BLaER1 treated with 17β-estradiol and CSF1 and Interleukin-3, amounts not matched to agents 10 nM and 100 nM (cell line): Measurements from ENCODE around the gene PRM3.

ENCODE experiments used
- H3K27ac ChIP-seq, 11 experiments: shearing (Covaris generic); formaldehyde crosslinking; 2 replicates each; pipeline ENCODE4 v1.8.1; 2022
- H3K27me3 ChIP-seq, 11 experiments: shearing (Covaris generic); formaldehyde crosslinking; 2 replicates each; pipeline ENCODE4 v1.8.1; 2022
- H3K36me3 ChIP-seq, 11 experiments: shearing (Covaris generic); formaldehyde crosslinking; 2 replicates each; pipeline ENCODE4 v1.8.1; 2022
- H3K4me1 ChIP-seq, 10 experiments: shearing (Covaris generic); formaldehyde crosslinking; 2 replicates each; pipeline ENCODE4 v1.8.1; 2022
- H3K4me2 ChIP-seq, 11 experiments: shearing (Covaris generic); formaldehyde crosslinking; 2 replicates each; pipeline ENCODE4 v1.8.1; 2022
- H3K4me3 ChIP-seq, 10 experiments: shearing (Covaris generic); formaldehyde crosslinking; 2 replicates each; pipeline ENCODE4 v1.8.1; 2022
- H3K9ac ChIP-seq, 11 experiments: shearing (Covaris generic); formaldehyde crosslinking; 2 replicates each; pipeline ENCODE4 v1.8.1; 2022
- H3K9me3 ChIP-seq, 11 experiments: shearing (Covaris generic); formaldehyde crosslinking; replicated peaks in 1 of 11; 2 replicates each; pipeline ENCODE4 v1.8.1; 2022
- H4K20me1 ChIP-seq, 11 experiments: shearing (Covaris generic); formaldehyde crosslinking; 2 replicates each; pipeline ENCODE4 v1.8.1; 2022
- Cebpa-rat ChIP-seq, 11 experiments: shearing (Covaris generic); IDR thresholded peaks; 2 replicates each; pipeline ENCODE4 v1.8.1; 2022

Gene PRM3

DNA sequence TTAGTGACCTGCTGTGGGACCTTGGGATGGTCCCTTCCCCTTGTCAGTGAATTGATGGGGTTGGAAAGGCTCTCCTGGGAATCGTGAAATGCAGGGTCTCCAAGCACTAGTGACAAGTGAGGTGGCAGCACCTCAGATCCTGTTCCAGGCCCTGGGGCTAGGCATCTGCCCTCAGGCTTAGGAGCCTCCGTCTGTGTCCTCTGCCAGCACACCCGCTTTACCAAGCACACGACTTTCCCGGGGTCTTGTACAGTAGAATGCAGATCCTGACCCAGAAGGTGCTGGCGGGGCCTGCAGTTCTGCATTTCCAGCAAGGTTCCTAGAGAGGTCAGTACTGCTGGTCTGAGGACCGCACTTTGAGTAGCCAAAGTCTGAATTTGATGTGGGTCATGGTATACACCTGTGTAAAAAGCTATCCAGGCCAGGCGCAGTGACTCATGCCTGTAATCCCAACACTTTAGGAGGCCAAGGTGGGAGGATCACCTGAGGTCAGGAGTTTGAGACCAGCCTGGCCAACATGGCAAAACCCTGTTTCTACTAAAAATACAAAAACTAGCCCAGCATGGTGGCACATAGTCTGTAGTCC, 41.0 kb upstream of the PRM3 start:
- Histone ChIP-seq H3K27ac (peak overlapping the region in 5 of 11 experiments; percentile 90 to 96 (median 92); a peak in 10 of 22 replicates), H3K4me1 (peaks cover 40 to 75% (median 72%) of the 10 kb centered on the region in 10 experiments), H3K4me2 (peak overlapping the region in 9 of 11 experiments; percentile 46 to 81 (median 73); a peak in 17 of 22 replicates), H3K9me3 (no peaks in the 10 kb centered on the region), H3K9ac (peak overlapping the region in 5 of 11 experiments; percentile 3 to 74 (median 13); a peak in 4 of 22 replicates), H3K27me3 (0 out of 22 replicates have a peak, but pooled peaks cover 0 to 12% (median 0%) of the 10 kb centered on the region in 11 experiments), H4K20me1 (no peaks in the 10 kb centered on the region), H3K36me3 (no peaks in the 10 kb centered on the region), H3K4me3 (no peak overlapping the region)
- no peak for TF ChIP-seq Cebpa-rat (IDR thresholded peaks at IDR 0.05)

DNA sequence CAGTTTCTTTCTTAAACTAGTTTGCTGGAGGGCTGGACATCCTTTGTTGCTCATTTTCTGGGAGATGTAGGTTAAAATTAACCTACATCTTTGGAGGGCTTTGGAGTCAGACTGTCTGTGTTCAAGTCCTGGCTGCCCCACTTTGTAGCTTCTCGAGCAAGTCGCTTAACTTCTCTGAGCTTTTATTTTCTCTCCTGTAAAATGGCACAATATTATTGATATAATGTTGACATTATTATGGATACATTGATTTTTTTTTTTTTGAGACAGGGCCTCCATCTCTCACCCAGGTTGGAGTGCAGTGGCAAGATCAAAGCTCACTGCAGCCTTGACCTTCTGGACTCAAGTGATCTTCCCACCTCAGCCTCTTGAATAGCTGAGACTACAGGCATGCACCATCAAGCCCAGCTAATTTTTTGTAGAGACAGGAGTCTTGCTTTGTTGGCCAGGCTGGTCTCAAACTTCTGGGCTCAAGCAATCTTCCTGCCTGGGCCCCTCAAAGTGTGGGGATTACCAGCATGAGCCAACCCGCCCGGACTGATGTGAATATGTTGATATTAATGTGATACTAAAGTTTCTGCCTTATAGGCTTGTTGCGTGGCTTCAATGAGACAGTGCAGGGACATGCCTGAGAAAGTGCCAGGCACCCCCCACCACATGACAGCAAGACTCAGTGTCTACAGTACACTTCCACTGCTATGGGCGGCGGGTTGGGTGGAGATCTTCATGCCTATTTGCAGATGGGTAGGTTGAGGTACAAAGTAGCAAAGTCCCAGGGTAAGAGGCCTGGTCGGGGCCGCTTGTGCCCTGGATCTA, 40.3 kb upstream of the PRM3 start:
- Histone ChIP-seq H3K4me1 (peaks cover 47 to 80% (median 78%) of the 10 kb centered on the region in 10 experiments), H3K9ac (peak overlapping the region in 3 of 11 experiments; percentile 57 to 81 (median 74); a peak in 5 of 22 replicates), H3K4me3 (no peak overlapping the region)

DNA sequence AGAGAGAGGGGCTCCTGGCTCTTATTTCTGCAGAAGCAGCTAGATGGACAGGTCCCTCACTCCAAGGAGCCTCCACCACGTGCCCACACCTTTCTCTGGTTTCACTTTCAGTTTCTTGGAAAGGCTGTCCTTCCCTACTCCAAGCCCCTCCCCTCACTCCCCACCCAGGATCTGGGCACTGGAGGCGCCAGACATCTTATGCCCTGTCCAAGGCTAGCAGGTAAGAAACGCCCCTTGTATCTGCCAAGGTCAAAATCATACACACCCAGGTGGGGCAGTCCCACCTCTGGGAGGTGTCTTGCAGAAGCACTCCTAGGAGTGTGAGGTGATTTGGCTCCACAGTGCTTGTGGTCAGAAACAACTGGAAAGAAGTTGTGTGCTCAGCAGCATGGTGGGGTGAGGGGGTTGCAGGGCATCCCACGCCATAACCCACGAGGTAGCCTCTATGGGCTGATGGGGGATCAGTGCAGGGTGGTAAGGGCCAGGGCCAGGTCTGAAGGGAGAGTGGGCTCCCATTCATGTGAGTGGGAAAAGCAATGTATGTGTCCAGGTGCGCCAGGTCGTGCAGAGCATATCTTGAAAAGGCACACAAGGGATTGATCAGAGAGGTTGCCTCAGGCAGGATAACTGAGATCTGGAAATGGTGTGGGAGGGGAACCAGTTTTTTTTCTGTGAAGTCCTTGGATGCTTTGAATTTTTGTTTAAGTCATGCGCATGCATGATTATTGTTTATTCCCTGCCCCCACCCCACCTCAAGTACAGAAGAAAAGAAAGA, 39.5 kb upstream of the PRM3 start:
- Histone ChIP-seq H3K9ac (peak overlapping the region in 8 of 11 experiments; percentile 5 to 81 (median 70); a peak in 12 of 22 replicates), H3K36me3 (no peaks in the 10 kb centered on the region; a peak in 1 of 22 replicates), H4K20me1 (no peaks in the 10 kb centered on the region), H3K4me1 (peaks cover 51 to 88% (median 86%) of the 10 kb centered on the region in 10 experiments), H3K4me3 (no peak overlapping the region), H3K27ac (peak overlapping the region in 10 of 11 experiments; percentile 53 to 96 (median 87); a peak in 20 of 22 replicates), H3K9me3 (peaks cover 6 to 14% (median 11%) of the 10 kb centered on the region in 11 experiments; a peak in 21 of 22 replicates), H3K4me2 (peak overlapping the region; percentile 63 to 81 (median 70)), H3K27me3 (peaks cover 0 to 12% (median 0%) of the 10 kb centered on the region in 11 experiments; a peak in 1 of 22 replicates)
- no peak for TF ChIP-seq Cebpa-rat (IDR thresholded peaks at IDR 0.05)

More for the DNA sequence above, 40.3 kb upstream of the PRM3 start:
- Histone ChIP-seq H3K9me3 (peaks cover 0 to 6% (median 3%) of the 10 kb centered on the region in 11 experiments; a peak in 17 of 22 replicates), H3K27me3 (peaks cover 0 to 12% (median 0%) of the 10 kb centered on the region in 11 experiments; a peak in 1 of 22 replicates), H3K4me2 (peak overlapping the region in 10 of 11 experiments; percentile 63 to 81 (median 72); a peak in 19 of 22 replicates), H3K27ac (peak overlapping the region in 7 of 11 experiments; percentile 68 to 96 (median 91); a peak in 12 of 22 replicates), H4K20me1 (no peaks in the 10 kb centered on the region), H3K36me3 (no peaks in the 10 kb centered on the region)
- TF ChIP-seq Cebpa-rat (IDR thresholded peaks at IDR 0.05), result no peak

DNA sequence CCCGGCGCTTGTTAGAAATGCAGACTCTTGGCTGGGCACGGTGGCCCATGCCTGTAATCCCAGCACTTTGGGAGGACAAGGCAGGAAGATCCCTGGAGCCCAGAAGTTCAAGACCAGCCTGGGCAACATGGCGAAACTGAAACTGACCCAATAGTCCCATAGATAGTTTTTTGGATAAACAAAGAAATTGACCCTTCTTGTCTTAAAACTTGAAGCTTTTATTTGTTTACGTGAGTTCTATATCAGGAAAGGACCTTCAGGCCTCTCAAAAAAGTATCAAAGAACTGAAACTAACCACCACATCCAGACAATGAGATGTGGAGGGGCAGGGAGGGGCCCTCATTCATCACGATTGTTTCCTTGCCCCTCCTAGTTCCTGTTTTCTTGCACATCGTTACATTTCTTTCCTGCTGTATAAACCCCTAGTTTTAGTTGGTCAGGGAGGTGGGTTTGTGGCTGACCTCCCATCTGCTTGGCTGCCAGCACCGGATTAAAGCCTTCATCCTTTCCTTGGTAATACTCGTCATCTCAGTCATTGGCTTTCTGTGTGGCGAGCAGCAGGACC, 37.6 kb upstream of the PRM3 start:
- Histone ChIP-seq H3K4me2 (peak overlapping the region; percentile 74 to 89 (median 80)), H3K9ac (peak overlapping the region; percentile 54 to 84 (median 77); a peak in 21 of 22 replicates), H3K36me3 (no peaks in the 10 kb centered on the region; a peak in 1 of 22 replicates), H3K27me3 (peaks cover 0 to 6% (median 0%) of the 10 kb centered on the region in 11 experiments; a peak in 1 of 22 replicates), H4K20me1 (no peaks in the 10 kb centered on the region), H3K9me3 (peaks cover 12 to 32% (median 28%) of the 10 kb centered on the region in 11 experiments; a peak in 21 of 22 replicates), H3K27ac (peak overlapping the region; percentile 29 to 98 (median 91); a peak in 21 of 22 replicates), H3K4me1 (peaks cover 51 to 85% (median 81%) of the 10 kb centered on the region in 10 experiments), H3K4me3 (peak overlapping the region in 6 of 10 experiments; percentile 2 to 53 (median 9); a peak in 3 of 20 replicates)
- no peak for TF ChIP-seq Cebpa-rat (IDR thresholded peaks at IDR 0.05)

DNA sequence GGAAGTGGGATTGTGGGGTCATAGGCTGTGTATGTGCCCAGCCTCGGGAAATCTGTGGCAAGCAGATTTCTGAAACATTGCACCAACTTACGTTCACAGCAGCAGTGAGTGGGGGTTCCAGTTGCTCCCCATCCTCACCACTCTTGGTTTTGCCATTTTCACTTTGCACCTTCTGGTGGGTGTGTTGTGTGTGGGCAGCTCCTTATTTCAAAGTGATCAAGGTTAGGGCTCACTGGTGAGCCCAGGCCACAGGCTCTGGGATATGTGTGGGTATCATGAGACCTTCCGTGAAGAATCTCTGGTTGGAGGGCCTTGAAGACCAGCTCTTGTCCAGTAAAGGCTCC, 37.2 kb upstream of the PRM3 start:
- Histone ChIP-seq H4K20me1 (no peaks in the 10 kb centered on the region), H3K27me3 (peaks cover 0 to 5% (median 0%) of the 10 kb centered on the region in 11 experiments; a peak in 1 of 22 replicates), H3K27ac (peak overlapping the region; percentile 29 to 98 (median 91); a peak in 21 of 22 replicates), H3K4me3 (peak overlapping the region in 6 of 10 experiments; percentile 2 to 53 (median 9); a peak in 2 of 20 replicates), H3K9ac (peak overlapping the region; percentile 54 to 84 (median 77); a peak in 21 of 22 replicates), H3K9me3 (peaks cover 12 to 37% (median 28%) of the 10 kb centered on the region in 11 experiments; a peak in 21 of 22 replicates), H3K4me2 (peak overlapping the region; percentile 74 to 89 (median 80)), H3K4me1 (peaks cover 49 to 81% (median 77%) of the 10 kb centered on the region in 10 experiments), H3K36me3 (no peaks in the 10 kb centered on the region; a peak in 1 of 22 replicates)
- TF ChIP-seq Cebpa-rat (IDR thresholded peaks at IDR 0.05), result no peak; a peak in 1 of 22 replicates

DNA sequence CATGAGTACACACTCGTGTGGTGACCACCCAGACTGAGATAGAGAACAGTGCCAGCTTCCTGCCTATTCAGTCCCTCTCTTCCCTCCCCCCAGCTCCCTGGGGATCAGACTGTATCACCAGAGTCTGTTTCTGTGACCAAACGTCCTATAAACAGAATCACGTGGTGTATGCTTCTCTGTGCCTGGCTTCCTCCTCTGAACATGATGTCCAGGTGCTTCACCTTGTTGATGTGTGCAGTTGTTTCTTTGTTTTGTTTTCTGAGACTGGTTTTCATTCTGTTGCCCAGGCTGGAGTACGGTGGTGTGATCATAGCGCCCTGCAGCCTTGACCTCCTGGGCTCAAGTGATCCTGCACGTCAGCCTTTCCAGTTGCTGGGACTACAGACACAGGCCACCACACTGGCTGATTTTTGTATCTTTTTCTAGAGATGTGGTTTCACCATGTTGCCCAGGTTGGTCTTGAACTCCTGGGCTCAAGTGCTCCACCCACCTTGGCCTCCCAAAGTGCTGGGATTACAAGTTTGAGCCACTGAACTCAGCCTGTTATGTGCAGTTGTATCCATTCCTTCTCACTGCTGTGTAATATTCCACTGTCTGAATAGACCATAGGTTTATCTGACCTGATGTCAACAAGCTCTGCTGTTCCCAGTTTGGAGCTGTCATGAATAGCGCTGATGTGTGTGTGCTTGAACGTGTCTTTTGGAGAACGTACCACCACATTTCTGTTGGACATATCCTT, 36.6 kb upstream of the PRM3 start:
- no peaks in the 10 kb centered on the region for H4K20me1 ChIP-seq
- H3K9me3 ChIP-seq, result peaks cover 12 to 43% (median 31%) of the 10 kb centered on the region in 11 experiments; a peak in 21 of 22 replicates
- no peaks in the 10 kb centered on the region; a peak in 1 of 22 replicates for H3K36me3 ChIP-seq
- peak overlapping the region; percentile 74 to 89 (median 80) for H3K4me2 ChIP-seq
- H3K9ac ChIP-seq, result peak overlapping the region in 9 of 11 experiments; percentile 69 to 84 (median 78); a peak in 15 of 22 replicates
- no peak overlapping the region; a peak in 1 of 20 replicates for H3K4me3 ChIP-seq
- H3K4me1 ChIP-seq, result peaks cover 47 to 78% (median 71%) of the 10 kb centered on the region in 10 experiments
- TF ChIP-seq Cebpa-rat (IDR thresholded peaks at IDR 0.05), result no peak
- peaks cover 0 to 3% (median 0%) of the 10 kb centered on the region in 11 experiments; a peak in 1 of 22 replicates for H3K27me3 ChIP-seq
- peak overlapping the region in 10 of 11 experiments; percentile 76 to 98 (median 92); a peak in 20 of 22 replicates for H3K27ac ChIP-seq
